ENCODE data around the gene ZFAND3. TPM values are rescaled to one million over a fixed set of nuclear protein-coding genes. Genes with fewer than 3 reads are reported as not detected.

ZFAND3 gene
- total RNA-seq, 2 experiments from 2014 or later = 32.3 to 37.9 TPM

DNA sequence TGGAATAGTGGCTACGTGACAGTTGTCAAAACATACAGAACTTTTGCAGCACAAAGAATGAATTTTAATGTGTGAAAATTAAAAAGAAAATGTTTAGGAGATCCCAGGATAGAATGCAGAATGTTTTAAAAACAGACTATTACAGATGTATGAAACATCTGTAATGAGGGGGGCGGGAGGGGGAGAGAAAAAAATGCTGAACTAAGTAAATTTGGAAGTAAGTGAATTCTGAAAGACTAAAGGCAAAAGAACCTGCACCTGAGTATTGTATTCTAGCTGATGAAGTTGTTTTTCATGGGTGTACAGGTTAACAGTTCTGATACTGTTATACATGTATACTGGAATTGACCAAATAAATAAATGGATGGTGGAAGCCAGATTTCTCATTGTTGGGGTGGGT is 178.8 kb downstream of the ZFAND3 start:
- ChIA-PET CTCF (no interaction called here), POLR2A (no interaction called here)
- Mint-ChIP-seq H3K4me3 (no peak overlapping the region), H3K36me3 (ENCODE audit: low read depth) (peaks cover 8% of the 10 kb centered on the region), H3K9me3 (peaks cover 7% of the 10 kb centered on the region), H3K4me1 (ENCODE audit: low read depth) (peaks cover 13% of the 10 kb centered on the region), H3K27me3 (no peaks in the 10 kb centered on the region), H3K27ac (no peak overlapping the region)
- DNase-seq (no peak), ATAC-seq (no peak)
- intact Hi-C loops (cut with micrococcal nuclease) = no loop called here
- TF ChIP-seq, protein P1, sequence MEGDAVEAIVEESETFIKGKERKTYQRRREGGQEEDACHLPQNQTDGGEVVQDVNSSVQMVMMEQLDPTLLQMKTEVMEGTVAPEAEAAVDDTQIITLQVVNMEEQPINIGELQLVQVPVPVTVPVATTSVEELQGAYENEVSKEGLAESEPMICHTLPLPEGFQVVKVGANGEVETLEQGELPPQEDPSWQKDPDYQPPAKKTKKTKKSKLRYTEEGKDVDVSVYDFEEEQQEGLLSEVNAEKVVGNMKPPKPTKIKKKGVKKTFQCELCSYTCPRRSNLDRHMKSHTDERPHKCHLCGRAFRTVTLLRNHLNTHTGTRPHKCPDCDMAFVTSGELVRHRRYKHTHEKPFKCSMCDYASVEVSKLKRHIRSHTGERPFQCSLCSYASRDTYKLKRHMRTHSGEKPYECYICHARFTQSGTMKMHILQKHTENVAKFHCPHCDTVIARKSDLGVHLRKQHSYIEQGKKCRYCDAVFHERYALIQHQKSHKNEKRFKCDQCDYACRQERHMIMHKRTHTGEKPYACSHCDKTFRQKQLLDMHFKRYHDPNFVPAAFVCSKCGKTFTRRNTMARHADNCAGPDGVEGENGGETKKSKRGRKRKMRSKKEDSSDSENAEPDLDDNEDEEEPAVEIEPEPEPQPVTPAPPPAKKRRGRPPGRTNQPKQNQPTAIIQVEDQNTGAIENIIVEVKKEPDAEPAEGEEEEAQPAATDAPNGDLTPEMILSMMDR (IDR thresholded peaks at IDR 0.05) = no peak

DNA sequence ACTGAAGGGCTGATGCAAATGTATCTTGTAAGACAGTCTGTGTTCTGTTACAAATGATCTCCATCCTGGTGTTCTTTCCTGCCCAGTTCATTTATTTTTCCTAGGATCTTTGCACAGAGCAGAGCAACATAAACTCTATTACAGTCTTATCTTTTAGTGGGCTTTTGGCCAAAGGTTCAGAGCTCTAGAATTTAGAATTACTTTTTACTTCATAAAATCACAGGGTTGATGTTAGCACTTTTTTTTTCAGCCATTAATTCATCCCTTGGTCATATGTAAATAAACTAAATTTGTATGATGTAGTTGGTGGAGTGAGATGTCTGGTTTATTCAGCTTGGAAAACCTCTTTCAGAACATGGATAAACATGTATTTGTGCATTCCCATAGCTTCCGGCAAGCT is 181.9 kb downstream of the ZFAND3 start:
- peaks cover 7% of the 10 kb centered on the region for H3K9me3 Mint-ChIP-seq
- ATAC-seq (no peak), DNase-seq (no peak)
- ChIA-PET CTCF (interaction anchor here (1.4 kb wide), 1 partner anchor 9 kb away, joined by 3 read pairs; no protein-coding TSS in a partner anchor), POLR2A (no interaction called here)
- H3K27me3 Mint-ChIP-seq = no peaks in the 10 kb centered on the region
- H3K27ac Mint-ChIP-seq = no peak overlapping the region
- peaks cover 8% of the 10 kb centered on the region for H3K36me3 Mint-ChIP-seq (ENCODE audit: low read depth)
- intact Hi-C loops (cut with micrococcal nuclease) = no loop called here
- H3K4me1 Mint-ChIP-seq (ENCODE audit: low read depth) = peaks cover 23% of the 10 kb centered on the region
- H3K4me3 Mint-ChIP-seq = no peak overlapping the region
- TF ChIP-seq, protein P1 (IDR thresholded peaks at IDR 0.05) = no peak

DNA sequence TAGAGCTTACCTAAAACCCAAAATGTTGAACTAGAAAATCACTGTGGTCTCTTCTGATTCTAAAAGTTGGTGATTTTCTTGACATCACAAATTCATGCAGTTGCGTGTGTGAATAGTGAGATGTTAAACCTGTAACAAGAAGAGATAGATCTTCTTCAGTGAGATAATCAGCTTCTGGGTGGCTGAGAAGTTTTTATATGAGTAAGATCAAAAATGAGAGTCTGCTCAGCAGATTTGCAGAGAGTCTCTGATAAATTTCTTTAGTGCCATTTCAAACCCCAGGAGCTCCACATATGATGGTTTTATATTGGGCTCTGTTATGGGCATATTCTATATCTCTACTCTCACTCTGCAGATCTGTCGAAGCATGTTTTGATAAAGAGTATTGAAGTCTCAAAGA is 185.4 kb downstream of the ZFAND3 start:
- Mint-ChIP-seq H3K36me3 (ENCODE audit: low read depth) (peaks cover 4% of the 10 kb centered on the region), H3K4me1 (ENCODE audit: low read depth) (peaks cover 32% of the 10 kb centered on the region), H3K27me3 (no peaks in the 10 kb centered on the region), H3K27ac (no peak overlapping the region), H3K9me3 (peaks cover 3% of the 10 kb centered on the region), H3K4me3 (no peak overlapping the region)
- intact Hi-C loops (cut with micrococcal nuclease) = no loop called here
- TF ChIP-seq, protein P1 (IDR thresholded peaks at IDR 0.05) = no peak
- CTCF ChIA-PET = interaction anchor here (0.6 to 1.4 kb wide), 4 partner anchors 14 to 174 kb away, joined by 3 to 4 read pairs (median 4); no protein-coding TSS in a partner anchor
- no peak for DNase-seq
- ATAC-seq = no peak
- POLR2A ChIA-PET = no interaction called here

DNA sequence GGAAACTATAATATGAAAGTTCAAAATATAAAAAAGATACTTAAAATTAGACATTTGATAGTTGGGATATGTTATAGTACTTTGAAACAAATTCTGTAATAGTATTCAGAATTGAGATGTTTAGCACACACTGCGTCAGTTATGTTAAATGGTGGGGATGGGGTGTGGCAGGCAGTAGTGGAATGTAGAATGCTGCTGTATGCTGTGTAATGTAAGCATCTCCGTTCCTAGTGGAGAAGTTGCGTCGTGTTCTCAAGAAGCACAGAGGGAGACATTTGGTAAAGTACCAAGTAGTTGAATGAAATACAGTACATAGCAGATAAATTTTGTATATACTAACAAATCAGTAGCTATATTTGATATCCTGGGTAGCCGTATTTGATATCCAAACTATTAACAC is 192.4 kb downstream of the ZFAND3 start:
- ATAC-seq (no peak), DNase-seq (no peak)
- Mint-ChIP-seq H3K27me3 (no peaks in the 10 kb centered on the region), H3K36me3 (ENCODE audit: low read depth) (peaks cover 7% of the 10 kb centered on the region), H3K4me3 (no peak overlapping the region), H3K27ac (no peak overlapping the region), H3K9me3 (peaks cover 4% of the 10 kb centered on the region), H3K4me1 (ENCODE audit: low read depth) (peaks cover 32% of the 10 kb centered on the region)
- intact Hi-C loops (cut with micrococcal nuclease) = loop anchor here (10.0 kb wide), 1 partner anchor 307 kb away; no protein-coding TSS in a partner anchor
- ChIA-PET CTCF (interaction anchor here (0.6 to 2.4 kb wide), 6 partner anchors 10 to 686 kb away, joined by 3 to 10 read pairs (median 3); no protein-coding TSS in a partner anchor), POLR2A (no interaction called here)
- TF ChIP-seq, protein P1 (IDR thresholded peaks at IDR 0.05) = no peak

DNA sequence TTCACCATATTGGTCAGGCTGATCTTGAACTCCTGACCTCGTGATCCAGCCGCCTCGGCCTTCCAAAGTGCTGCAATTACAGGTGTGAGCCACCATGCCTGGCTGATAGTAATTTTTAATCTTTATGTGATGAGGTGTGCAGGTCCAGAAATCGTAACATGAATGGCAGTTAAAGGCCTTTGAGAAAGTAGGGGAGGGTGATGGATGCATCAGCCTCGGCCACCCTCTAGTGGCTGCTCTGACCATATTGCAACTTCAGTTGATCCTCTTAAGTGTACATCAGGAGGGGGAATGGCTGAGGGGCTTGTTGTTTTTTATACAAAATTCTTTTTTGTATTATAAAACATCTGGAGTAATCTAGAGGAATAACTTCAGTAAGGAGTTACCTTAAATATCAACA is 193.0 kb downstream of the ZFAND3 start:
- peak; percentile 39 for DNase-seq
- TF ChIP-seq, protein P1 (IDR thresholded peaks at IDR 0.05) = peak; percentile 69
- peak; percentile 80 for ATAC-seq
- POLR2A ChIA-PET = no interaction called here
- CTCF ChIA-PET = interaction anchor here (0.6 to 2.4 kb wide), 4 partner anchors 9 to 687 kb away, joined by 3 to 10 read pairs (median 3); no protein-coding TSS in a partner anchor
- H3K4me1 Mint-ChIP-seq (ENCODE audit: low read depth) = peaks cover 29% of the 10 kb centered on the region
- no peak overlapping the region for H3K27ac Mint-ChIP-seq
- intact Hi-C loops (cut with micrococcal nuclease) = loop anchor here (10.0 kb wide), 1 partner anchor 308 kb away; no protein-coding TSS in a partner anchor
- H3K36me3 Mint-ChIP-seq (ENCODE audit: low read depth) = peaks cover 7% of the 10 kb centered on the region
- peaks cover 4% of the 10 kb centered on the region for H3K9me3 Mint-ChIP-seq
- H3K4me3 Mint-ChIP-seq = no peak overlapping the region
- no peaks in the 10 kb centered on the region for H3K27me3 Mint-ChIP-seq

Data from activated CD8-positive, alpha-beta T cell treated with anti-CD3 and anti-CD28 coated beads for 36 hours (primary cell).